Heart right ventricle (tissue), 16 donors: ENCODE data around the gene NR2F2. TPM values are rescaled to one million over a fixed set of nuclear protein-coding genes. Genes with fewer than 3 reads are reported as not detected.

ENCODE experiments used
- ATAC-seq, 8 donors: fragments of 200-7000 bp; cut with Tn5 transposase; one replicate each; pipeline ENCODE4 v1.9.1; 2020; ENCODE audit warnings: mild to moderate bottlenecking in 8 of 8, moderate library complexity in 8 of 8, moderate number of reproducible peaks in 1 of 8
- DNase-seq, 2 donors: peaks; one replicate each; pipeline ENCODE4 v3.0.0-alpha.2; 2020
- H3K27ac ChIP-seq, 10 donors: fragments of 200-600 bp; sonication (generic) in 2 of 10; one replicate each; pipeline versions ENCODE4 v1.5.0 to v1.8.0; 2020 to 2022; ENCODE audit warnings: mild to moderate bottlenecking in 3 of 10
- H3K27me3 ChIP-seq, 7 donors: fragments of 200-600 bp; one replicate each; pipeline ENCODE4 v1.8.0; 2021 to 2022; ENCODE audit warnings: mild to moderate bottlenecking in 2 of 7
- H3K36me3 ChIP-seq, 9 donors: fragments of 200-600 bp; sonication (generic) in 1 of 9; one replicate each; pipeline versions ENCODE4 v1.5.0 to v1.8.0; 2020 to 2022; ENCODE audit warnings: mild to moderate bottlenecking in 2 of 9
- H3K4me1 ChIP-seq, 9 donors: fragments of 200-600 bp; sonication (generic) in 1 of 9; one replicate each; pipeline versions ENCODE4 v1.5.0 to v1.8.0; 2020 to 2022; ENCODE audit warnings: mild to moderate bottlenecking in 4 of 9
- H3K4me3 ChIP-seq, 10 donors: fragments of 200-600 bp; sonication (generic) in 2 of 10; one replicate each; pipeline versions ENCODE4 v1.5.0 to v1.8.0; 2020 to 2022; ENCODE audit warnings: mild to moderate bottlenecking in 7 of 10, moderate library complexity in 2 of 10
- H3K9me3 ChIP-seq, 11 donors: fragments of 200-600 bp in 10 of 11; sonication (generic) in 2 of 11; one replicate each; pipeline versions ENCODE4 v1.5.0 to v1.8.0; 2013 to 2022; ENCODE audit warnings: mild to moderate bottlenecking in 2 of 11, control low read depth in 1 of 11, moderate library complexity in 1 of 11
- CTCF ChIP-seq, 9 donors: fragments of 200-600 bp; sonication (generic) in 2 of 9; IDR thresholded peaks; one replicate each; pipeline versions ENCODE4 v1.5.0 to v1.8.0; 2021 to 2022; ENCODE audit warnings: antibody characterized with exemption in 9 of 9, mild to moderate bottlenecking in 5 of 9, moderate library complexity in 1 of 9
- WGBS, 2 donors: extraction: QIAGEN DNeasy Blood & Tissue Kit; methylation state at CpG; one replicate each; pipeline ENCODE4 v1.1.7; 2013; ENCODE audit warnings: inconsistent platforms in 1 of 2; 5-methylcytosine and 5-hydroxymethylcytosine counted together
- intact Hi-C, 10 donors: fragments of 100-400 bp; cut with DNase I; formaldehyde crosslinking; loops; one replicate each; pipeline versions ENCODE4 v1.11.1 to v1.14.2; 2022
- polyA plus RNA-seq, 2 donors: library from polyadenylated mRNA; stranded (reverse); fragments of 200-250 nt; gene quantifications; one replicate each; pipeline ENCODE4 v1.2.3, GENCODE V29; 2013
- total RNA-seq, 10 donors: library from RNA; stranded (reverse); fragmentation: NEBNext Ultra II Directional in 3 of 10; extraction: Animal tissue kit (Norgen Biotek cat#: 25700) in 3 of 10; gene quantifications; one replicate each; pipeline versions ENCODE4 v1.2.1 to v1.2.4, GENCODE V29; 2021 to 2023
- donor health status: Arrhythmogenic right ventricular cardiomyopathy.
- donor health status: ischemic (EF 13 %, LVEDD 7.1; RV severe dilation, severe dysfunction).
- donor health status: healthy with polysubstance abuse.
- donor health status: DM: no; HTN: yes; CAD: no.
- donor health status: DM: no; HTN: no; CAD: no.
- donor health status: ischemic (EF 25% LVEDD 6.9; RV normal size, moderate dysfunction).
- donor health status: ischemic (EF 25% LVEDD 5.7; RV mildly dilated, moderate dysfunction).
- donor health status: healthy.
- donor health status: DM: yes; HTN: yes; CAD: no.
- donor health status: Ischemic cardiomyopathy.
- donor health status: ischemic (EF 35%, LVEDD 5.7; RV mildly dilated, moderate dysfunction).
- donor health status: nonischemic (EF 11% LVEDD 7.7; RV severe dilation, severe dysfunction).
- donor health status: DM: yes; HTN: yes; CAD: no.
- donor health status: PGD.
- donor health status: ischemic (EF 29% LVEDD 5.4; RV normal size, mild dysfunction).
- donor health status: nonischemic (EF 23%, LVEDD 6.1; RV moderate dilation, normal function).

The NR2F2 gene
- total and polyA plus RNA-seq, 12 donors, result 8.2 to 31.7 (median 16.1) TPM

DNA sequence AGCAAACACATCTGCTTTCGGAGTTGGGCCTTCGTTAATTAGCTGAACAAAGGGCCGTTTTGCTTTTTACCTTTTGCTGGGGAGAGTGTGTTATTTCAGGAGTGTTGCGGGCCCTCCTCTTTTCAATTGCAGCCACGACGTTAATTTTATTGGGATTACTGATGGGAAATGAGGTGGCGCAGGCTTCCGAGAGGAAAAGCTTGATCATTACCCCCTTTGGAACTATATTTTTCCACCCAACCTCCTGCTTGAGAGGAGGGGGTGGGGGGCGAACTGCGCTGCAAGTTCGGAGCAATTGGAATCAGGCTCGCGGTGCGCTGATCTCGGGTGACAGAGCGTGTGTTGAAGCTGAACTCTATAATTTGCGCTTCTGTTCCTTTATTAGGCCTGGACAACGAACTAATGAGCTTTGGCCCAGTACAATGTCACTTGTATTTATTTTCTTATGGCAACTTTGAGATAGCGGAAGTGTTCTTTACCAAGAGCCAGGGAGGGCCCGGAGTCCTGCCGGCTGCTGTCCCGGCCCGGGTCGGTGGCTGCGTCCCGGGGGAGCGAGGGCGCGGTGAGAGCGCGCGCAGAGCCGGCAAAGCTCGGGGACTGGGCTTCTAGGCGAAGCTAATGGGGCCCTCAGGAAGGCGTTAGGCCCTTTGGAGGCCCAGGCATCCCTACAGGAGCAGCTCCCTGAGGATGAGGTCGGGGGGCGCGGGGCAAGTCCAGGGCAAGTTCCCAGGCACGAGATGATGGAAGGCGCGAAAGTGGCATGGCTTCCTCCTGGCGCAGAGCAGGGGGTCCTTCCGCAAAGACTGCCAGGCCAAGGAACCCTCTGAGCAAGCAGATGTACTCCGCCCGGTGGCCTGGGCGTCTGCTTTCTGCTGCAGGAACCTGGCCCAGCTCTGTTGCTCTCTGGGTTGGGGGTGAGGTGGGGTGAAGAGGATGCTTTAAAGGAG is 12.9 kb downstream of the NR2F2 start:
- peaks cover 0 to 8% (median 0%) of the 10 kb centered on the region in 9 donors for H3K36me3 ChIP-seq
- TF ChIP-seq CTCF (IDR thresholded peaks at IDR 0.05), result no peak
- no peaks in the 10 kb centered on the region for H3K9me3 ChIP-seq
- peak overlapping the region; percentile 38 to 96 (median 92) for H3K27ac ChIP-seq
- intact Hi-C loops, result loop anchor here in 5 of 10 donors (10.0 kb wide), 5 partner anchors 499 to 1679 kb away; no protein-coding TSS in a partner anchor
- DNase-seq, result no peak
- peak overlapping the region in 9 of 10 donors; percentile 18 to 86 (median 75) for H3K4me3 ChIP-seq
- WGBS, 2 donors, result 23 to 34% methylated on average over 47 of the region's 47 CpGs
- H3K4me1 ChIP-seq, result peaks cover 0 to 72% (median 36%) of the 10 kb centered on the region in 9 donors
- peaks cover 4 to 99% (median 54%) of the 10 kb centered on the region in 7 donors for H3K27me3 ChIP-seq
- no peak for ATAC-seq

- H3K27me3 ChIP-seq, result peaks cover 4 to 100% (median 61%) of the 10 kb centered on the region in 7 donors
- peaks cover 0 to 8% (median 0%) of the 10 kb centered on the region in 9 donors for H3K36me3 ChIP-seq
- no peak for TF ChIP-seq CTCF (IDR thresholded peaks at IDR 0.05)
- intact Hi-C loops, result loop anchor here in 5 of 10 donors (10.0 kb wide), 5 partner anchors 499 to 1679 kb away; no protein-coding TSS in a partner anchor
- no peaks in the 10 kb centered on the region for H3K9me3 ChIP-seq
- peak overlapping the region; percentile 64 to 96 (median 92) for H3K27ac ChIP-seq
- WGBS, 2 donors, result 44 to 48% methylated on average over 31 of the region's 31 CpGs
- no peak for ATAC-seq
- H3K4me1 ChIP-seq, result peaks cover 0 to 74% (median 36%) of the 10 kb centered on the region in 9 donors
- no peak for DNase-seq
- H3K4me3 ChIP-seq, result peak overlapping the region in 9 of 10 donors; percentile 18 to 81 (median 72)
Observed at GRCh38 chr15:96344060-96344705, 13.7 kb downstream of the NR2F2 start.

- Histone ChIP-seq H3K4me3 (peak overlapping the region in 9 of 10 donors; percentile 44 to 81 (median 72)), H3K9me3 (no peaks in the 10 kb centered on the region), H3K27ac (peak overlapping the region; percentile 59 to 94 (median 90)), H3K27me3 (peaks cover 4 to 100% (median 68%) of the 10 kb centered on the region in 7 donors), H3K36me3 (peaks cover 0 to 8% (median 0%) of the 10 kb centered on the region in 9 donors), H3K4me1 (peaks cover 0 to 79% (median 36%) of the 10 kb centered on the region in 9 donors)
- DNase-seq, result no peak
- 27 to 36% methylated on average over 22 of the region's 22 CpGs for WGBS, 2 donors
- no peak for TF ChIP-seq CTCF (IDR thresholded peaks at IDR 0.05)
- intact Hi-C loops, result loop anchor here (1.0 to 10.0 kb wide), 9 partner anchors 18 to 1680 kb away; no protein-coding TSS in a partner anchor
- ATAC-seq, result no peak
Observed at GRCh38 chr15:96344706-96345559, 14.4 kb downstream of the NR2F2 start.
